NT2/D1 (cell line): ENCODE measurements around the gene KREMEN1.

ENCODE experiments used
- SUZ12 ChIP-seq: IDR thresholded peaks from 2 replicates; pipeline ENCODE4 v1.6.1; 2011; ENCODE audit not compliant: insufficient read length, insufficient read depth; ENCODE audit errors: extremely low read depth
- ZNF274 ChIP-seq: IDR thresholded peaks from 2 replicates; pipeline ENCODE4 v1.6.1; 2011; ENCODE audit warnings: mild to moderate bottlenecking, low read depth, low read length

- no peak for TF ChIP-seq ZNF274
- no peak for TF ChIP-seq SUZ12
These were observed 48.3 kb downstream of the KREMEN1 start for GRCh38 chr22:29121124-29121523.
